Testis (tissue), 3 donors: ENCODE results near the gene BEST1. TPM values are rescaled to one million over a fixed set of nuclear protein-coding genes. Genes with fewer than 3 reads are reported as not detected.
"Not testable (repeated sequence)": the region's sequence is repeated elsewhere in the genome, so short reads cannot be mapped to it uniquely, and the experiment has no call there.

Source experiments
- DNase-seq: peaks from one replicate; pipeline ENCODE4 v3.0.0-alpha.2; 2019
- H3K27ac ChIP-seq, 2 donors: fragments of 200-600 bp; sonication (generic); one replicate each; pipeline ENCODE4 v1.5.1; 2019
- H3K27me3 ChIP-seq: fragments of 200-600 bp; sonication (generic); one replicate; pipeline ENCODE4 v1.5.1; 2019
- H3K36me3 ChIP-seq: fragments of 200-600 bp; sonication (generic); one replicate; pipeline ENCODE4 v1.5.1; 2017; ENCODE audit warnings: low read depth; ENCODE audit errors: missing control alignments
- H3K4me1 ChIP-seq: fragments of 200-600 bp; sonication (generic); one replicate; pipeline ENCODE4 v1.5.1; 2019
- H3K4me3 ChIP-seq, 2 donors: fragments of 200-600 bp; sonication (generic); one replicate each; pipeline ENCODE4 v1.5.1; 2017 to 2019
- H3K9me3 ChIP-seq: fragments of 200-600 bp; sonication (generic); one replicate; pipeline ENCODE4 v1.5.1; 2017
- CTCF ChIP-seq, 3 experiments: fragments of 450-650 bp in 2 of 3; fragments of 200-600 bp in 1 of 3; sonication (generic) in 1 of 3; IDR thresholded peaks; one replicate each; pipeline ENCODE4 v1.5.1; 2016 to 2019; ENCODE audit warnings: antibody characterized with exemption in 3 of 3, mild to moderate bottlenecking in 2 of 3, moderate library complexity in 1 of 3
- POLR2A ChIP-seq: fragments of 450-650 bp; IDR thresholded peaks from one replicate; pipeline ENCODE4 v1.6.1; 2017; ENCODE audit warnings: antibody characterized with exemption, mild to moderate bottlenecking, moderate library complexity
- WGBS, 2 donors: methylation state at CpG; one replicate each; pipeline ENCODE4 v1.1.5; 2018; 5-methylcytosine and 5-hydroxymethylcytosine counted together
- intact Hi-C: fragments of 100-400 bp; cut with DNase I; formaldehyde crosslinking; loops from one replicate; pipeline ENCODE4 v1.15.1; 2023; ENCODE audit warnings: low total_unique reads
- polyA plus RNA-seq: library from polyadenylated mRNA; stranded (reverse); fragments of 350-450 nt; fragmentation: Illumina TruSeq; extraction: RNeasy Lipid Tissue Mini Kit (QIAGEN cat#74804); gene quantifications from one replicate; pipeline ENCODE4 v1.2.3, GENCODE V29; 2014; ENCODE audit warnings: low read depth, low replicate concordance; ENCODE audit not compliant: insufficient read depth
- total RNA-seq, 2 donors: library from RNA; depleted of rRNA; stranded (reverse); fragments of >200 nt; gene quantifications; one replicate each; pipeline ENCODE4 v1.2.3, GENCODE V29; 2016

The BEST1 gene
- total and polyA plus RNA-seq, 3 donors from 2014 or later, result 9.2 to 33.4 (median 21.0) TPM

GRCh38 chr11:61948505-61948904 lies 1.6 kb upstream of the BEST1 start:
- Histone ChIP-seq H3K36me3 (no peaks in the 10 kb centered on the region), H3K4me1 (peaks cover 36% of the 10 kb centered on the region), H3K27ac (peak overlapping the region; percentile 55 to 74), H3K27me3 (no peaks in the 10 kb centered on the region), H3K4me3 (no peak overlapping the region), H3K9me3 (no peaks in the 10 kb centered on the region)
- peak; percentile 61 for DNase-seq
- intact Hi-C loops, result no loop called here
- WGBS, 2 donors, result 48 to 62% methylated on average over 7 of the region's 7 CpGs
- TF ChIP-seq POLR2A (no peak), CTCF (IDR thresholded peaks at IDR 0.05) (no peak)

GRCh38 chr11:61949169-61950034 lies 749 bp upstream of the BEST1 start:
- H3K4me3 ChIP-seq, result no peak overlapping the region
- intact Hi-C loops, result loop anchor here (10.0 kb wide), 1 partner anchor 155 kb away; the partner anchor contains the start of genes FEN1 and TMEM258
- WGBS, 2 donors, result 32 to 43% methylated on average over 9 of the region's 9 CpGs
- no peaks in the 10 kb centered on the region for H3K9me3 ChIP-seq
- H3K4me1 ChIP-seq, result peaks cover 38% of the 10 kb centered on the region
- H3K27ac ChIP-seq, result peak overlapping the region; percentile 55 to 74
- peak; percentile 95 for DNase-seq
- TF ChIP-seq CTCF (IDR thresholded peaks at IDR 0.05) (no peak), POLR2A (no peak)
- H3K27me3 ChIP-seq, result no peaks in the 10 kb centered on the region
- H3K36me3 ChIP-seq, result no peaks in the 10 kb centered on the region

GRCh38 chr11:61951484-61952135 lies 1.5 kb downstream of the BEST1 start:
- H3K9me3 ChIP-seq, result no peaks in the 10 kb centered on the region
- no peak for DNase-seq
- no peaks in the 10 kb centered on the region for H3K27me3 ChIP-seq
- no peaks in the 10 kb centered on the region for H3K36me3 ChIP-seq
- H3K4me1 ChIP-seq, result peaks cover 50% of the 10 kb centered on the region
- H3K27ac ChIP-seq, result no peak overlapping the region
- 93% methylated on average over 11 of the region's 11 CpGs for WGBS, 2 donors
- H3K4me3 ChIP-seq, result no peak overlapping the region
- TF ChIP-seq CTCF (IDR thresholded peaks at IDR 0.05) (no peak), POLR2A (no peak)
- intact Hi-C loops, result loop anchor here (10.0 kb wide), 1 partner anchor 157 kb away; the partner anchor contains the start of genes FEN1 and TMEM258

GRCh38 chr11:61952882-61953281 lies 2.7 kb downstream of the BEST1 start:
- peaks cover 40% of the 10 kb centered on the region for H3K4me1 ChIP-seq
- DNase-seq, result no peak
- H3K9me3 ChIP-seq, result no peaks in the 10 kb centered on the region
- H3K27me3 ChIP-seq, result no peaks in the 10 kb centered on the region
- no peak overlapping the region for H3K27ac ChIP-seq
- H3K4me3 ChIP-seq, result no peak overlapping the region
- TF ChIP-seq CTCF (IDR thresholded peaks at IDR 0.05), result no peak
- no peak for TF ChIP-seq POLR2A
- intact Hi-C loops, result loop anchor here (10.0 kb wide), 1 partner anchor 158 kb away; the partner anchor contains the start of genes FEN1 and TMEM258
- 96 to 98% methylated on average over 3 of the region's 3 CpGs for WGBS, 2 donors
- no peaks in the 10 kb centered on the region for H3K36me3 ChIP-seq

- not testable (repeated sequence) for H3K27me3 ChIP-seq, H3K9me3 ChIP-seq, H3K27ac ChIP-seq, H3K36me3 ChIP-seq, DNase-seq, H3K4me3 ChIP-seq
- H3K4me1 ChIP-seq, result peaks cover 34% of the 10 kb centered on the region
- WGBS, 2 donors, result 89 to 91% methylated on average over 5 of the region's 5 CpGs
- intact Hi-C loops, result loop anchor here (10.0 kb wide), 1 partner anchor 159 kb away; the partner anchor contains the start of genes FEN1 and TMEM258
Measured at GRCh38 chr11:61953632-61954031, 3.5 kb downstream of the BEST1 start.
